Measurements from ENCODE around the gene PIP5K1A.
A peak's percentile ranks its signal among the peaks of the same experiment; 100 is the strongest.
"Not testable (repeated sequence)": the region's sequence is repeated elsewhere in the genome, so short reads cannot be mapped to it uniquely, and the experiment has no call there.

Gene PIP5K1A

GRCh38 chr1:151198254-151199127 is at the start of gene PIP5K1A:
Gene PIP5K1A (plus strand): TSS chr1:151198552. CDS start chr1:151198997, 445 bp downstream.
- DNase-seq = peak; percentile 99

GRCh38 chr1:151156515-151156819 is 41.9 kb upstream of the PIP5K1A start, which contains the start of gene TNFAIP8L2:
Gene TNFAIP8L2 (plus strand): TSS chr1:151156649. CDS start chr1:151158698, 2,049 bp downstream.
- peak; percentile 91 for DNase-seq

- peak; percentile 75 for DNase-seq
Measured at GRCh38 chr1:151157067-151157531, 41.3 kb upstream of the PIP5K1A start.

- DNase-seq = peak; percentile 33
Measured at GRCh38 chr1:151158326-151158725, 40.0 kb upstream of the PIP5K1A start.

- peak; percentile 14 for DNase-seq
Measured at GRCh38 chr1:151158751-151159251, 39.6 kb upstream of the PIP5K1A start.

- no peak for DNase-seq
Measured at GRCh38 chr1:151159373-151159772, 39.0 kb upstream of the PIP5K1A start.

GRCh38 chr1:151164732-151165280 is 33.5 kb upstream of the PIP5K1A start:
- DNase-seq = no peak

GRCh38 chr1:151165281-151165737 is 33.0 kb upstream of the PIP5K1A start:
- DNase-seq = no peak

- DNase-seq = peak; percentile 95
Measured at GRCh38 chr1:151165738-151166504, 32.4 kb upstream of the PIP5K1A start, which contains the start of the genes LYSMD1 and SCNM1. Gene LYSMD1 (minus strand): TSS chr1:151165902. CDS start chr1:151165258, 644 bp downstream. Gene SCNM1 (plus strand): TSS chr1:151166144. CDS start chr1:151166153, 9 bp downstream.

GRCh38 chr1:151166505-151166956 is 31.8 kb upstream of the PIP5K1A start:
- DNase-seq = no peak

GRCh38 chr1:151167116-151167515 is 31.2 kb upstream of the PIP5K1A start:
- DNase-seq = no peak

- no peak for DNase-seq
Measured at GRCh38 chr1:151171190-151171589, 27.2 kb upstream of the PIP5K1A start.

GRCh38 chr1:151175041-151175741 is 23.2 kb upstream of the PIP5K1A start:
- no peak for DNase-seq

GRCh38 chr1:151175863-151176262 is 22.5 kb upstream of the PIP5K1A start, which contains the start of gene TMOD4:
Gene TMOD4 (minus strand): TSS chr1:151175981. CDS start chr1:151174875, 1,106 bp downstream.
- DNase-seq = no peak

GRCh38 chr1:151176514-151177045 is 21.8 kb upstream of the PIP5K1A start:
- no peak for DNase-seq

GRCh38 chr1:151184211-151184610 is 14.1 kb upstream of the PIP5K1A start:
- DNase-seq = no peak

GRCh38 chr1:151187205-151187604 is 11.1 kb upstream of the PIP5K1A start:
- no peak for DNase-seq

GRCh38 chr1:151188667-151189066 is 9.7 kb upstream of the PIP5K1A start:
- not testable (repeated sequence) for DNase-seq

GRCh38 chr1:151189637-151190445 is 8.5 kb upstream of the PIP5K1A start, which contains the start of gene VPS72:
Gene VPS72 (minus strand): TSS chr1:151190197. CDS start chr1:151190121, 76 bp downstream.
- peak; percentile 87 for DNase-seq

- DNase-seq = no peak
Measured at GRCh38 chr1:151192047-151192446, 6.3 kb upstream of the PIP5K1A start.

- DNase-seq = no peak
Measured at GRCh38 chr1:151193304-151193703, 5.0 kb upstream of the PIP5K1A start.

Data from CD4-positive, alpha-beta T cell treated with Interleukin-17A for 4 hours (primary cell).